Immature natural killer cell (primary cell): Measurements from ENCODE around the gene TNFAIP2. TPM values are rescaled to one million over a fixed set of nuclear protein-coding genes. Genes with fewer than 3 reads are reported as not detected.

Source experiments
- DNase-seq, 3 donors: peaks; one replicate each; pipeline ENCODE4 v3.0.0; 2022; ENCODE audit warnings: mixed read lengths in 1 of 3
- H3K27ac Mint-ChIP-seq, 6 donors: one replicate each; pipeline ENCODE4 v1.8.0; 2020; ENCODE audit warnings: mixed read lengths in 6 of 6, mild to moderate bottlenecking in 5 of 6, inconsistent platforms in 4 of 6, moderate library complexity in 3 of 6
- H3K27me3 Mint-ChIP-seq, 3 donors: one replicate each; pipeline ENCODE4 v1.8.0; 2020 to 2021; ENCODE audit warnings: low read depth in 3 of 3, mild to moderate bottlenecking in 3 of 3, mixed read lengths in 3 of 3, moderate library complexity in 3 of 3, inconsistent platforms in 1 of 3
- H3K36me3 Mint-ChIP-seq, 3 donors: one replicate each; pipeline ENCODE4 v1.8.0; 2020; ENCODE audit warnings: mixed read lengths in 3 of 3, inconsistent platforms in 2 of 3, mild to moderate bottlenecking in 2 of 3
- H3K4me1 Mint-ChIP-seq, 2 donors: one replicate each; pipeline ENCODE4 v1.8.0; 2020; ENCODE audit warnings: inconsistent platforms in 2 of 2, mild to moderate bottlenecking in 2 of 2, mixed read lengths in 2 of 2, moderate library complexity in 1 of 2
- H3K4me3 Mint-ChIP-seq, 5 donors: one replicate each; pipeline ENCODE4 v1.8.0; 2020; ENCODE audit warnings: mild to moderate bottlenecking in 5 of 5, mixed read lengths in 5 of 5, inconsistent platforms in 3 of 5, moderate library complexity in 3 of 5
- H3K9me3 Mint-ChIP-seq, 6 donors: one replicate each; pipeline ENCODE4 v1.8.0; 2020; ENCODE audit warnings: mild to moderate bottlenecking in 6 of 6, mixed read lengths in 6 of 6, inconsistent platforms in 4 of 6, moderate library complexity in 3 of 6
- polyA plus RNA-seq, 3 donors: library from polyadenylated mRNA; unstranded; fragments of 300-500 nt; fragmentation: Illumina TruSeq; gene quantifications; one replicate each; pipeline ENCODE4 v1.2.3, GENCODE V29; 2021

Gene TNFAIP2
- polyA plus RNA-seq, 3 donors from 2014 or later, result 0.20 to 1.4 (median 0.91) TPM

DNA sequence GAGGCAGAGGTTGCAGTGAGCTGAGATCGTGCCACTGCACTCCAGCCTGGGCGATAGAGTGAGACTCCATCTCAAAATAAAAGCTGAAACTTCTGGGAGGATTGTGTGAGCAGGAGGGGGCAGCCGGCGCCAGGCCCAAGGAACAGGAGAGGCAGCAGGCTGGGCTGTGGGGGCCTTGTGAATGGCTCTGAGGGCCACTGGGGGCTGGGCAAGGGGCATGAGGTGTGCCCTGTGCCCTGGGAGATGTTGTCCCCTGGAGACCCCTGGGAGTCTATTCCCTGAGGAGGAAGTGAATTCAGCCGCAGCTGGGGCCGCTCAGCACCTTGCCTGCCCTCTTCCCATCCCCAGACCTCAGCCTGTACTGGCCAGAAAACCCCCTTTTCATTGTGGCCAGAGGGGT is 34.3 kb upstream of the TNFAIP2 start:
- DNase-seq, result no peak
- Mint-ChIP-seq H3K27me3 (peaks cover 0 to 11% (median 2%) of the 10 kb centered on the region in 3 donors), H3K9me3 (no peaks in the 10 kb centered on the region), H3K36me3 (no peaks in the 10 kb centered on the region), H3K4me1 (peaks cover 4 to 5% of the 10 kb centered on the region in 2 donors), H3K4me3 (no peak overlapping the region), H3K27ac (no peak overlapping the region)

DNA sequence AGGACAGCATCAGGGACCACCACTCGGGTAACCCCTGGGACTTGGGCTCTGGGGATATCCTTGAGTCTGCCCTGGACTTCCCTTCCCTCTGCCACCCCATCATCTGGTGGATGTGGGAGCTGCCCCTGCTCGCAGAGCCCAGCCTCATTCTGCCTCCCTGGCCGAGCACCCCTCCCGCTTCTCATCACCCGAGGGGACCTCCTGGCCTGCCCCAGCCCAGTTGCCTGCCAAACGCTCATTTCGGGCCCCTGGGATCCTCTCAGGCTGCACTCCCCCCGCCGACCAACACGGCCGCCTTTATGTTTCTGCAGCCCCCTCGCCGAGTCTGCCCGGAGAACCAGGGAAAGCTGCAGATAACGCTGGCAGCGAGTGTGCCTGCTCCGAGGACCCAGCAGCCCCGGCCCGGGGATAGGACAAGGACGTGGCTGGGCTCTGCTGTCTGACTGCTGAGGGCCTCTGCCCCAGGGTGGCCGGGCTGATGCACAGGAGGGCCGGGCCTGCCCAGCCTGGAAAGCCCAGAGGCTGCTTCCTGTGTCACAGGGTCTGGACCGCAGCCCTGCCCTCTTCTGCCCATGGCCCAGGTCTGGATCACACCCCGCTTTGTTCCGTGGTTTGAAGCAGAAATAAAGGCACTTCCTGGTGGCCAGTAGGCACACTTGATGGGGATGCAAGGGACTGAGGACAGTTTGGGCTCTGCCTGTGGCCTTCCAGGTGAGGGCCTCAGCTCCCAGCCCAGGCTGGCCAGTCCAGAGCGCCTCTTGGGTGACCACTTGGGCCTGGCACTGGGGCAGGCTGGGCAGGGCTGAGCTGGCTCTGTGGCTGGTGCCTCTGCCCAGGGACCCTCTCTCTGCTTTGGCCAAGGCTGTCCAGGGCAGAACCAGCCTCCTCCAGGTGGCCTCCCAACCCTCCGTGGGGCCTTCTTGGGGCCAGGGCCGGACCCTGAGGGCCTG is 33.6 kb upstream of the TNFAIP2 start:
- no peak for DNase-seq
- Mint-ChIP-seq H3K27me3 (peaks cover 0 to 9% (median 2%) of the 10 kb centered on the region in 3 donors), H3K27ac (no peak overlapping the region), H3K36me3 (no peaks in the 10 kb centered on the region), H3K9me3 (no peaks in the 10 kb centered on the region), H3K4me1 (peaks cover 4 to 5% of the 10 kb centered on the region in 2 donors), H3K4me3 (no peak overlapping the region)

DNA sequence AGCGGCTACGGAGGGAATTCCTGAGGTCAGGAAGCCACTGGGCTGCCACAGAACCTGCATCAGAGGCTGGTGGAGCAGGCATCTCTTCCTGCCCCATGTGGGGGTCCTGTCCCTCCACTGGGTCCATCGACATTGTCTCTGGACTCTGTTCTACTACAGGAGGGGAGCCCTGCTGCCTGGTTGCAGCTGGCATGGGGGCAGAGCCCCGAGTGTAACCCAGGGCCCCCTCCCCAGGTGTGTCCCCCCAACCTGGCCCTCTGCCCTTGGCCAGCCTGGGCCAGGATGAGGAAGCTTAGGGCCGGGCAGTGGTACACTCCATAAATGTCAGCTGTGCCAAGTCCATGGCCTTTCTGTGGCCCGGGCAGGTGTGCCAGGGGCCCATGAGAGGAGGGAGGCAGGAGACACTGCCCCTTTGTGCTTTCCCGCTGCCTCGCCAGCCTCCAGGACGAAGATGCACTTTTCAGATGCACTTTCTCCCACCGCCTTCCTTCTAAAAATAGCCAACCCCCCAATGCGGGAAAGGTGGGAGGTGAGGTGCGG is 32.7 kb upstream of the TNFAIP2 start:
- Mint-ChIP-seq H3K9me3 (no peaks in the 10 kb centered on the region), H3K36me3 (no peaks in the 10 kb centered on the region), H3K27me3 (peaks cover 0 to 9% (median 1%) of the 10 kb centered on the region in 3 donors), H3K4me3 (peak overlapping the region; percentile 21 to 64 (median 44)), H3K4me1 (peaks cover 4 to 5% of the 10 kb centered on the region in 2 donors), H3K27ac (no peak overlapping the region)
- no peak for DNase-seq

DNA sequence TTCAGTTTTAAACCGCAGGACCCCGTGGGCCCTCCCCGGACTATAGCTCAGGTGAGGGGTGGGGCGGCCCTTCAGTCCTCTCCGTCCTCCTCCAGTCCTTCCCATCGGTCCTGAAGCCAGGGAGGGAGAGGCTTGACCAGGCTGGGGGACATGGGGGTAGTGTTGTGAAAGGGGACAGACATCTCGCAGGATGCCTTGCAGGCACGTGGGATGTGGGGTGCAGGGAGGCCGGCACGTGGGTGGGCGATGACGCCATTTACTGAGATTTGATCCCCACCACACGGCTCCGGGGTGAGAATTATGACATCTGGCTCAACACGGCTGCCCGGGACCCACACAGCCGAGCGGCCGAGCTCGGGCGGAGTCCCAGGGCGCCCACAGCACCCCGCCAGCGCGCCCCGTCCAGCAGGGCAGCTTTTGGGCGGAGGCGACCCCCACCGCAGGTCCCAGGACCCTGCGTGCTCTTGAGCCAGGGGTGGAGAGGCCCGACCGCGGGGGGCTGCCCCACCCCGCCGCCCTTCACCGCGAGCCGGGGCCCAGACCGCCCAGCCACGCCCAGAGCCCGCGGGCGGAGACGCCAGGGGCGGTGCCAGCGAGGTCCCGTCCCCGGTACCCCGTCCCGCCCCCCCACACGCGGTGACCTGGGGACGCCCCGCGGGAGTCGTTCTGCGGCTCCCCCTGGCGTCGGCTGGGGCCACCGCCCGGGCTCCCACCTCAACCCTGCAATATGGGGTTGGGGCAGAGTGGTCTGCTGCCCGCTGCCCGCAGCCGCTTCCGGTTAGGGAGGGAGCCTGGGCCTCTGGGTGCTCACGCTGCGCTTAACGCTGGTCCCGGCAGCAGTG is 32.0 kb upstream of the TNFAIP2 start:
- Mint-ChIP-seq H3K27ac (peak overlapping the region in 1 of 6 donors; percentile 28), H3K36me3 (no peaks in the 10 kb centered on the region), H3K9me3 (no peaks in the 10 kb centered on the region), H3K4me3 (peak overlapping the region; percentile 21 to 64 (median 44)), H3K4me1 (peaks cover 4 to 5% of the 10 kb centered on the region in 2 donors), H3K27me3 (peaks cover 0 to 9% (median 0%) of the 10 kb centered on the region in 3 donors)
- peak; percentile 76 to 78 (median 76) for DNase-seq

DNA sequence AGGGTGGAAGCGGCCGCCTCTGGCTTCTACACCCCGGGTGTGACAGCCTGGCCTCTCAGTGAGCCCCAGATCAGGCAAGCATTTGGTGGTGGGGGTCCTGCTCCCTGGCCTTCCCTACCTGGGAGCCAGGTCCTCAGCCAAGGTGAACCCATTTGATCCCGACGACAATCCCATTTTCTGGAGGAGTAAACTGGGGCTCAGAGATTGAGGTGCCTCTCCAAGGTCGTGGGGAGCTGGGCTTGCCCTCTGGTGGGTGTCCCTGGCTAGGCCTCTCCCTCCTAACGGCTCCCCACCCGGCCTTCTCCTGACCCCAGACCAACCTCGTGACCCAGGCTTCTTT is 31.4 kb upstream of the TNFAIP2 start:
- no peaks in the 10 kb centered on the region for H3K9me3 Mint-ChIP-seq
- peak overlapping the region in 4 of 5 donors; percentile 18 to 33 (median 30) for H3K4me3 Mint-ChIP-seq
- DNase-seq, result no peak
- peak overlapping the region in 1 of 6 donors; percentile 11 for H3K27ac Mint-ChIP-seq
- H3K27me3 Mint-ChIP-seq, result peaks cover 0 to 9% (median 3%) of the 10 kb centered on the region in 3 donors
- no peaks in the 10 kb centered on the region for H3K36me3 Mint-ChIP-seq
- peaks cover 4 to 5% of the 10 kb centered on the region in 2 donors for H3K4me1 Mint-ChIP-seq

DNA sequence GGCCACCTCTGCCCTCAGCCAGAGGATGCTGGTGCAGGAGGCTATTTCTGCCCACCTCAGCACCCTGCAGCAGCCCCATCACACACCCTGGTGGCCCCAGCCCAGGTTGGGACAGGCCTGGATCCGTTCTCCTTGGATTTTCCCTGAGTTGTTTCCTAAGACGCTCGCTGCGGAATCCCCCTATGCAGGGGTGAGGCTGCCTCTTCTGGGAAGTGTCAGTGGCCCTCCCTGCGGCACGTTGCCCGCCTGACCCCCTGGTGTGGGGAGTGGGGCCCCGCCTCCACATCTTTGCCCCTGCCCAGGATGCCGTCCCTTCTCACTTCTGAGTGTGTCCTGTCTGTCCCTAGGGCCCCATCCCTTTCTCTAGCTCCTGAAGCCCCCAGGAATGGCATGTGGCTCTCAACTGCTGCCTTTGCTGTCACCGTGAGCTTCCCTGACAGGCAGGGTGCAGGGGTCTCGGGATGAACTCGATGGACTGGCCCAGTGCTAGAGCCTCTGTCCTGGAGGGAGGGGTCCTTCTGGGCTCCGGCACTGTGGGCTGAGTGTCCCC is 29.3 kb upstream of the TNFAIP2 start:
- Mint-ChIP-seq H3K4me3 (no peak overlapping the region), H3K36me3 (no peaks in the 10 kb centered on the region), H3K27me3 (peaks cover 0 to 9% (median 3%) of the 10 kb centered on the region in 3 donors), H3K27ac (no peak overlapping the region), H3K4me1 (peaks cover 4 to 5% of the 10 kb centered on the region in 2 donors), H3K9me3 (no peaks in the 10 kb centered on the region)
- no peak for DNase-seq

DNA sequence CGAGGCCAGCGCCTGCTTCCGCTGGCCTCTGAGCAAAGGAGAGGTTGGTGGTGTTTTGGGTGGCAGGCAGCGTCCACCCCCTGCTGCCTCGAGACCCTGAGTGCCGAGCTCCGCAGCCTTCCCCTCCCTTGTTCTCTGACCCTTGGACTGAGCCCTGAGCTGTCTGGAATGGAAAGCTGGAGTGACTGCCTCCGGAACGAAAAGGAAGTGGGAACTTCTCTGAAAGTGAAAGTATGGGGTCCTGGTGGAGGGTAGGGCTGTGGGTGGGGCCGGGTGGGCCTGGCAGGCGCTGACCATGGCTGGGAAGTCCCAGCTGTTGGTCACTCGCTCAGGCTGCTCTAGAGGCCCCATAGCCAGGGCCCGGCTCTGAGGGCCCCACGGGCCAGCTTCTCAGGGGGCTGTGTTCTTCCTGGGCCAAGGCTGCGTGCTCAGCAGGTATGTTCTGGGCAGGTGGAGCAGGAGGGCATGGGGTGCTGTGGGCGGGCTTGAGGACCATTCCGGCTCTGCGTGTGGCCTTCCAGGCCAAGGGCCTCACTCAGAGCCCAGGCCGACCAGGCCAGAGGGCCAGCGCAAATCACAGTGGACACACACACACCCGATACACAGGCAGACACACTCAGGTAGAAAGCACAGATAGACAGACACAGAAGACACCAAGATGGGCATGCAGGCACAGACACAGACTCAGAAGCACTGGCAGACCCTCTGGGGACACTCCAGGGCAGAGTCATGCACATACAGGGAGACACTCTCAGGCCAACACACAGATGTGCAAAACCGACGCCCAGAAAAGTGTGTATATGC is 28.7 kb upstream of the TNFAIP2 start, which contains the start of gene EXOC3L4:
TSS of gene EXOC3L4 (plus strand) at position 320 of the 804 bp plus-strand sequence. CDS start 5,495 bp downstream, outside the sequence.
- H3K4me3 Mint-ChIP-seq, result no peak within 1 kb of the TSS
- no peak for DNase-seq
- peak within 1 kb of the TSS in 1 of 6 donors; percentile 7 for H3K27ac Mint-ChIP-seq
- H3K9me3 Mint-ChIP-seq, result no peaks in the 10 kb centered on the region
- H3K4me1 Mint-ChIP-seq, result peaks cover 4 to 5% of the 10 kb centered on the region in 2 donors
- peaks cover 0 to 9% (median 3%) of the 10 kb centered on the region in 3 donors for H3K27me3 Mint-ChIP-seq
- H3K36me3 Mint-ChIP-seq, result no peaks in the 10 kb centered on the region

DNA sequence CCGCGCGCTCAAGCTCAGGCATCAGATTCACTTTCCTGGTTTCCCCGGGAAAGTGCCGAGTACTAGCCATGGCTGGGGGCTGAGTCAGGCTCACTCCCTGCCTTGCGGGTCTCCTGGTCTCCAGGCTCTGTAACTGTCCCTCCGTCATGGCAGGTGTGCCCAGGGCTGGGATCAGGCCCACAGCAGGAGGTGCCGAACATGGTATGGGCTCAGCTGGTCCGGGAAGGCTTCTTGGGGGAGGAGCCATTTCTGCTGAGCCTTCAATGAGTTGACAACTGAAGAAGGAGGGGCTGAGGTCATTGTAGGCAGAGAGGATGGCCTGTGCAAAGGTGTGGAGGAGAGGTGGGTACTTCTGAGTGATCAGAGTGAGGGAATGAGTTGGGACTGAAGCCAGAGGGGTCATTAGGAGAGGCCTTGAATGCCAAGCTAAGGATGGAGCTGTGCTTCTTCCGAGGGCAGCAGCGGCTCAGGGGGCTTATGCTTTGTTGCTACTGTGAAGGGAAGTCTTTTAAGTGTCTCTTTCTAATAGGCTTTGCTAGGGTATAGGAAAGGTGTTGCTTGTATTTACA is 28.0 kb upstream of the TNFAIP2 start:
- no peaks in the 10 kb centered on the region for H3K9me3 Mint-ChIP-seq
- no peak overlapping the region for H3K4me3 Mint-ChIP-seq
- H3K4me1 Mint-ChIP-seq, result peaks cover 4 to 5% of the 10 kb centered on the region in 2 donors
- peaks cover 0 to 9% (median 3%) of the 10 kb centered on the region in 3 donors for H3K27me3 Mint-ChIP-seq
- H3K36me3 Mint-ChIP-seq, result no peaks in the 10 kb centered on the region
- H3K27ac Mint-ChIP-seq, result no peak overlapping the region
- DNase-seq, result no peak

DNA sequence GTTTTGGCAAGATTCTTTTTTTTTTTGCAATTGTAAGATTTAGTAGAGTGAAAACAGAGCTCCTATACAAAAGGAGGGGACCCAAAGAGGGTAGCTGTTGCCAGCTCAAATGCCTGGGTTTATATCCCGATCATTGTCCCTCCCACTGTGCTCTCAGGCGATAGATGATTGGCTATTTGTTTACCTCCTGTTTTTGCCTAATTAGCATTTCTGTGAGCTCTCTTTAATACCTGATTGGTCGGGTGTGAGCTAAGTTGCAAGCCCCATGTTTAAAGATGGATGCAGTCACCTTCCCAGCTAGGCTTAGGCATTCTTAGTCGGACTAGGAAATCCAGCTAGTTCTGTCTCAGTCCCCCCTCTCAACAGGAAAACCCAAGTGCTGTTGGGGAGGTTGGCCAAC is 26.9 kb upstream of the TNFAIP2 start:
- H3K27ac Mint-ChIP-seq, result no peak overlapping the region
- H3K36me3 Mint-ChIP-seq, result no peaks in the 10 kb centered on the region
- no peaks in the 10 kb centered on the region for H3K4me1 Mint-ChIP-seq

DNA sequence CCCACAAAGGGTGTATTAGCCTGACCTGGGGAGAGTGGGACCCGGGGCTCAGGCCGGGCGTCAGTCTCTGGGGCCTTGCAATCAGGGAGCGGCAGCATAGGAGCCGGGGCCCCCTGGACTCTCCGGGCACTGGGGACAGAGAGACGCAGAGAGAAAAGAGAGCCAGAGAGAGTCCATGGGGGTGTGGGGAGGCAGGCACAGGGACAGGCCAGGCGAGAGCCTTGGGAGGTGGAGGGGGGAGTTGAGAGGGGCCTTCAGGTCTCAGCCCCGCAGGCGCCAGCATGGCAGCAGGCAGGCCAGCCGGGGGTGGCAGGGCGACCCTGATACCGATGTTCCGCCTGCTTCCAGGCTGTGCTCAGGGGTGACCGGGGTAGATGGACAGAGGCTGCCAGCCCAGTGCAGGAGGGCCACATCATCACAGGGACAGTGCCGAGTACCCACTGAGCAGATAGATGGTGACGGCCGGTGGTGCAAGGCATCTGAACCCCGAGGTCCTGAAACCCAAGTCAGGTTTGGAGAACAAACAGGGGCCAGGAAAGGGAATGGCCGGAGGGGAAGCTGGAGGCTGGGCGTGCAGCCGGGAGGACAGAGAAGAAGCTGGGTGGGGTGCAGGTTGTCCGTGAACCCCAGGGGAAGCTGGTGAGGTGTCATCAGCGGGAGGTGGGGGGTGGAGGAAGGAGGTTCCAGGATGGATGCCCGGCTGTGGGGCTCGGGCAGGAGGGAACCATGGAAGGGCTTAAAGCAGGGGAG is 25.8 kb upstream of the TNFAIP2 start:
- Mint-ChIP-seq H3K4me3 (no peak overlapping the region), H3K4me1 (no peaks in the 10 kb centered on the region), H3K27me3 (peaks cover 0 to 5% (median 2%) of the 10 kb centered on the region in 3 donors), H3K9me3 (no peaks in the 10 kb centered on the region), H3K36me3 (no peaks in the 10 kb centered on the region), H3K27ac (no peak overlapping the region)
- DNase-seq, result no peak

More for the DNA sequence above, 26.9 kb upstream of the TNFAIP2 start:
- DNase-seq, result no peak
- peaks cover 2 to 5% (median 3%) of the 10 kb centered on the region in 3 donors for H3K27me3 Mint-ChIP-seq
- no peaks in the 10 kb centered on the region for H3K9me3 Mint-ChIP-seq
- H3K4me3 Mint-ChIP-seq, result no peak overlapping the region

DNA sequence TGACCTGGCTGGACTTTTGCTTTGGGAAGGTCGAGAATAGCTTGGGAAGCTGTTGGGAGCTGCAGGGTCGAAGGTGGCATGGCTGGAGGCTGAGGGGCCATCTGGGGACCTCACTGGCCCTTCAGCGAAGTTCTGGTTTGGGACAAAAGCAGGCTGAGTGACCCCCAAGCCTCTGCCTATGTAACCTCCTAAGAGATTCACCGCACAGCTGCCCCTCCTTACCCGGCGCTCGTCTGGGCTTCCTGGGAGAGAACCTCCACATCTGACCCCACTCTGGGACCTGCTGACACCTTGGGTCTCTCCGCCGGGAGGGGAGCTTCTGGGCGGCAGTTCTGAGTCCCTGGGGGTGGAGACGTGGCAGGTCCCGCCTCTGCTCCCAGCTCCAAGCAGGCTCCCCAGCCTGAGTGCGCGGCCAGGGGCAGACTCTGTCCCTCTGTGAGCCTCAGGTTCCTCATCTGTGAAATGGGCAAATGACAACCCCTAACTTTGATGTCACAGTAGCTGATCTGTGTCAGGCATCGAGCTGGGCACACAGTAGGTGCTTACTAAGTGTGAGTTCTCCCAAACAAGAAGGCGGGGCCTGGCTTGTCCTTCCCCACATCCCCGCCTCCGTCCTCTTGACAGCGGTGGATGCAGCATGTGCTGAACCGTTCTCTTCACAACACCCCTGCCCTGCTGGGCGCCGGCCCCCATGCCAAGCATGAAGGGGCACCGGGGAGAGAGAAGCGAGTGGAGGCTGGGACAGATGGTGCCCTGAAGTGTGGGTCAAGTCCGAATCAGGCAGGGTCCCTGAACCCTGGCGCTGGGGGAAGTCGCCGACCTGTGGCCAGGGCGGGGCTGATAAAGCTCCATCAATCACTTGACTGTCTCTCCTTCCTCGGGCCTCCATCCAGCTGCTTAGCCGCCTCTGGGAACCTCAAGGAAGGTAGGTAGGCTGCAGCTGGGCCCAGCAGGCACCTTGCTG is 25.0 kb upstream of the TNFAIP2 start:
- H3K36me3 Mint-ChIP-seq, result no peaks in the 10 kb centered on the region
- no peak overlapping the region for H3K27ac Mint-ChIP-seq
- peaks cover 0 to 5% (median 2%) of the 10 kb centered on the region in 3 donors for H3K27me3 Mint-ChIP-seq
- H3K9me3 Mint-ChIP-seq, result no peaks in the 10 kb centered on the region
- H3K4me1 Mint-ChIP-seq, result no peaks in the 10 kb centered on the region
- H3K4me3 Mint-ChIP-seq, result no peak overlapping the region
- DNase-seq, result no peak
